RWPE1 (cell line): ENCODE results near the gene ARHGAP22.

Source experiments
- CTCF ChIA-PET: fragments of 350-600 bp; sonication (Branson Sonifier 250); formaldehyde crosslinking; extraction: SDS; loops from one replicate; lab custom pipeline; 2021; lab: Yijun Ruan, JAX
- POLR2A ChIA-PET: fragments of 400-600 bp; formaldehyde crosslinking; extraction: SDS; loops from one replicate; lab custom pipeline; 2020; ENCODE audit warnings: antibody characterized with exemption; ENCODE audit not compliant: low non-redundant PET; lab: Yijun Ruan, JAX
- DNase-seq: peaks from one replicate; pipeline ENCODE4 v3.0.0; 2012; ENCODE audit warnings: low spot score
- H3K27ac ChIP-seq: fragments of 450-650 bp; 2 replicates; pipeline ENCODE4 v1.5.1; 2017
- TF ChIP-seq, protein P1 (sequence below): fragments of 450-650 bp; conservative IDR thresholded peaks from 2 replicates; pipeline ENCODE4 v1.5.1; 2017; ENCODE audit warnings: low read depth, mild to moderate bottlenecking

Gene ARHGAP22

DNA sequence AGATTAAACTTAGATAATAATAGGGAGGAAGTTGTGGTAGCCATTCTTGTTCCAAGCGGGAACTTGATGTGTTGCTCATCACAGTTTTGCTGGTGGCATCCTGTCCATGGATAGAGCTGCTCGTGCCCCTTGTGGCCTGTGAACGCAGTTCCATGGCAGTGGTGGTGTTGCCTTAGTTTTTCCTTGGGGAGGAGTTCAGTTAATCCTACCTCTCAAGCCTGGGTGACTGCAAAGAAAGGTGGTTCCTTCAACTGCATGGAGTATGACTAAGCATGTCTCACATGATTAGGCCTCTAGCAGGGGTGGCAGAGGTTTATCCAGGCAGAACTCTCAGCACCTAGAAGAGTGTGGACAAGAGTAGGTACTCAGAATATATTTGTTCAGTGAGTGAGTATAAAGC lies 198.7 kb downstream of the ARHGAP22 start:
- POLR2A ChIA-PET, result no interaction called here
- no peak overlapping the region for H3K27ac ChIP-seq
- peak; percentile 63 for DNase-seq
- TF ChIP-seq, protein P1, sequence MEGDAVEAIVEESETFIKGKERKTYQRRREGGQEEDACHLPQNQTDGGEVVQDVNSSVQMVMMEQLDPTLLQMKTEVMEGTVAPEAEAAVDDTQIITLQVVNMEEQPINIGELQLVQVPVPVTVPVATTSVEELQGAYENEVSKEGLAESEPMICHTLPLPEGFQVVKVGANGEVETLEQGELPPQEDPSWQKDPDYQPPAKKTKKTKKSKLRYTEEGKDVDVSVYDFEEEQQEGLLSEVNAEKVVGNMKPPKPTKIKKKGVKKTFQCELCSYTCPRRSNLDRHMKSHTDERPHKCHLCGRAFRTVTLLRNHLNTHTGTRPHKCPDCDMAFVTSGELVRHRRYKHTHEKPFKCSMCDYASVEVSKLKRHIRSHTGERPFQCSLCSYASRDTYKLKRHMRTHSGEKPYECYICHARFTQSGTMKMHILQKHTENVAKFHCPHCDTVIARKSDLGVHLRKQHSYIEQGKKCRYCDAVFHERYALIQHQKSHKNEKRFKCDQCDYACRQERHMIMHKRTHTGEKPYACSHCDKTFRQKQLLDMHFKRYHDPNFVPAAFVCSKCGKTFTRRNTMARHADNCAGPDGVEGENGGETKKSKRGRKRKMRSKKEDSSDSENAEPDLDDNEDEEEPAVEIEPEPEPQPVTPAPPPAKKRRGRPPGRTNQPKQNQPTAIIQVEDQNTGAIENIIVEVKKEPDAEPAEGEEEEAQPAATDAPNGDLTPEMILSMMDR, result no peak
- CTCF ChIA-PET, result interaction anchor here (0.6 to 0.9 kb wide), 2 partner anchors 94 to 167 kb away, joined by 3 to 5 read pairs; no protein-coding TSS in a partner anchor

DNA sequence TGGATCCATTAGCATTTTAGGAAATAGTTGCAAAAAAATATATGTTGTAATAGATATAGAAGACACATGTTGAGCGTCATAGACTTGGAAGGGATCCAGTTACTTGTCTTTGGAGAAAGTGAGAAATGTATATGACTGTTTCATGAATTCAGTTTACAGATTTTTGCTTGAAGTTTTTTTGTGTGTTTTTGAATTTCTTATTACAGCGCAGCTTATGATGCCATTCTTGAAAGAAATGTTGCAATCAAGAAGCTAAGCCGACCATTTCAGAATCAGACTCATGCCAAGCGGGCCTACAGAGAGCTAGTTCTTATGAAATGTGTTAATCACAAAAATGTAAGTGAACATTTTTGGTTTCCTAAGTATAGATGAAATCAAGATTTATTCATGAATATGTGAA lies 200.2 kb downstream of the ARHGAP22 start:
- DNase-seq, result no peak
- TF ChIP-seq, protein P1, result no peak
- CTCF ChIA-PET, result interaction anchor here (1.1 kb wide), 1 partner anchor 42 kb away, joined by 8 read pairs; no protein-coding TSS in a partner anchor
- POLR2A ChIA-PET, result no interaction called here
- no peak overlapping the region for H3K27ac ChIP-seq

DNA sequence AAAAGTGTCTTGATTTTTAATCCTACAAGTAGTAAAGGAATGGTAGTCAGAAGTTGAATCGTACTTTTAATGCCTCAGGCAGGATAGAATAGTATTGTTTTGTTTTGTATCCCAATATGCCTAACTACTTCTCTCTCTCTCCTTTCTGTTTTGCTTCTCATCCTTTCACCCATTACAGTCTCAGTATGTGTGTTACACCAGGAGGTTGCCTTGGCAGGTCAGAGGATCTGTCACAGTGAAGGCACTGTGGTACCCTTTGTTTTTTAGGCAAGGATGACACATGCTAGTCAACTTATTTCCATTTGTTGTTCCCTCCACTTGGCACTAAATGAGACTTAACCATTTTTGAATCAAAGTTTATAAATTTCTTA lies 204.0 kb downstream of the ARHGAP22 start:
- TF ChIP-seq, protein P1, result no peak
- POLR2A ChIA-PET, result no interaction called here
- H3K27ac ChIP-seq, result no peak overlapping the region
- CTCF ChIA-PET, result no interaction called here
- no peak for DNase-seq

DNA sequence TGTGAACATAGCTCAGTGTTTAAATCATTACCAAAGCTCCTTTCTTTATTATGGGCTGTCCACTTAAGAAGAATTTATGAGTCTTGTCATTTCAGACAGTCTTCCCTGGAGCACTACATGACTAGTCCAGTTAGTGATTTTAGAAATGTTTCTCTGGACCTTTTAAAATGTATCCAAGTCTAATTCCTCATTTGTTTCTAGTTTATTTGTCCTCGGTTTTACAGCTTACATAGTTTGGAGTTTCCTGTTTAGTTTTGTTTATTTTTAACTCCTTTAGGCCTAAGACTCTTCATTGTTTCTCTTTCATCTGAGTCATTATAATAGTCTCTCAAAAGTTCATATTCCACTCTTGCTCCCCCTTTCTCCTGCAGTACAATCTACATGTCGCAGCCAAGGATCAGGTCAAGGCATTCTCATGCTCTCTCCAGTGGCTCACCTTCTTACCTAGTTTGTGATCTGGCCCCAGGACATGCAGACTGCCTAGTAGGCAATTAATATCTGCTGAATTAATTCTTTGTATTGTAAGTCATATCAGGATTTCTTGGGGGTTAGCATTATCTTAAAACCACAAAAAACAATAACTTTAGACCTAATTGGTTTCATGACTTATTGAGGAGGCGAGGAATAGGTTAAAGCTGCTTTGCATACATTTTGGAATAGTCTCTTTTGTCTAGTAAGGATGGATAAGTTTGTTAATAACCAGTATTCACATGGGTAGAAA lies 204.6 kb downstream of the ARHGAP22 start:
- TF ChIP-seq, protein P1, result no peak
- H3K27ac ChIP-seq, result no peak overlapping the region
- POLR2A ChIA-PET, result no interaction called here
- no peak for DNase-seq
- CTCF ChIA-PET, result no interaction called here

DNA sequence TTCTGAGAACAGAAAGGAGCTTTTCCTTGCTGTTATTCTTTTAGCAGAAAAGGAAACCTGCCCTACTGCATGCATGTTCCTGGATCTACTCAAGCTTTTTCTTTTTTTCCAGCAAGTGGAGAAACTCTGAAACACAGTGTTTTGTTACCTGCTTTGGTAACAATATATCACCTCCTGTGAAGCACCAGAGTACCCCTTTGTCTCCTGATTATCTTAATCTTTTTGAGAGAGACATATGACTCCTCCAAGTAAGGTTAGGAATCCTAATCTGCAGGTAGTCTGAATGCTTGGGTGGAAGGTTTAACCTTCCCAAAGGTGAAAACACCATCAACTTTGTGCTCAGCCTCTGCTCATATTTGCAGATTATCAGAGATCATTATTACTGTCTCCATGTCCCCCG lies 205.3 kb downstream of the ARHGAP22 start:
- ChIA-PET POLR2A (no interaction called here), CTCF (interaction anchor here (0.6 kb wide), 1 partner anchor 1050 kb away, joined by 3 read pairs; no protein-coding TSS in a partner anchor)
- H3K27ac ChIP-seq, result no peak overlapping the region
- TF ChIP-seq, protein P1, result no peak
- no peak for DNase-seq

DNA sequence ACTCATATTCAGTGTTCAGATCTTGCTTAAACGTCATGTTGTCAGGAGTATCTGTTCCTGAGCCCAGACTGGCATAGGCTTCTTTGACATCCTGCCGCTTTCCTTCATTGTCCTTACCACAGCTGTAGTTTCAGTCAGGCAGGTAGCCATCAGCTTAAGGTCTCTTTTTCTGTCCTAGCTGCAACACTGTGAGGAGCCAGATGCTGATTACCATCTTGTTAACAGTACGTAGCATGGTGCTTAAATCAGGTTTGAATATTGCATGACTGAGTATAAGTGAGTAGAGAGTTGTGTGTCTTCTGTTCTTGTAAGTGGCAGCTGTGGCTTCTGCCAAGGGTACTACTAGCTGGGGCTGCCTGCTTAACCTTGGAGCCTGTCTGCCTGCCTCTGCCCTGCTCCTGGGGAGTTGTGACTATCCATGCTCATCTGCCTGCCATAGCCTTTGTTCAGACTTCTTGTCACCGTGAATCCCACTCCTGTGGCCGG lies 205.8 kb downstream of the ARHGAP22 start:
- POLR2A ChIA-PET, result no interaction called here
- no peak for DNase-seq
- TF ChIP-seq, protein P1, result no peak
- H3K27ac ChIP-seq, result no peak overlapping the region
- CTCF ChIA-PET, result interaction anchor here (0.6 kb wide), 1 partner anchor 1051 kb away, joined by 3 read pairs; no protein-coding TSS in a partner anchor
